Measurements from ENCODE around the gene CLRN2. TPM values are rescaled to one million over a fixed set of nuclear protein-coding genes. Genes with fewer than 3 reads are reported as not detected.

CLRN2 gene
- total and polyA plus RNA-seq, 4 donors, result 0.19 TPM; not detected in 3

DNA sequence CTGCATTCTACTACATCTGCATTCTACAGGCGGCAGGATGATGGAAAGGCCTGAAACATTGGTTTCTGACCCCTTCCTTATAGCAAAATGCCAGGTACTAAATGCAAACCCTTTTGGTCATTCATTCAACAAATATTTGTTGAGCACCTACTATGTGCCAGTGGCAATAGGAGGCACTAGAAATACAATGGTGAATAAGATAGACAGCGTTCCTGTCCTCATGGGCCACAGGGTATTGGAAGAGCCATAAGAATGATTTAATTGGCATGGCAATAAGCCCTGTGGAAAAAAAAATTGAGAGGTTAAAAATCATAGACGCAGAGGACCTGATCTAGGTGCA, 44.7 kb downstream of the CLRN2 start:
- H3K27ac ChIP-seq (ENCODE audit: low read depth in 1 of 2, low read length in 2 of 2), result peak overlapping the region; percentile 55 to 86
- no peak overlapping the region for H3K9ac ChIP-seq (ENCODE audit: low read depth in 1 of 2, low read length in 2 of 2)
- 87% methylated on average over 3 of the region's 3 CpGs for WGBS
- DNase-seq (ENCODE audit: low spot score), result no peak
- no peaks in the 10 kb centered on the region for H3K27me3 ChIP-seq (ENCODE audit: control insufficient read depth in 4 of 4, insufficient read depth in 4 of 4, low read length in 3 of 4)
- no peaks in the 10 kb centered on the region for H3K9me3 ChIP-seq (ENCODE audit: control insufficient read depth in 4 of 4, low read length in 3 of 4)
- no peaks in the 10 kb centered on the region for H3K36me3 ChIP-seq (ENCODE audit: control insufficient read depth in 4 of 4, insufficient read depth in 3 of 4, low read depth in 1 of 4, low read length in 3 of 4)
- H3K4me3 ChIP-seq (ENCODE audit: low read depth in 1 of 3, low read length in 3 of 3), result no peak overlapping the region
- peaks cover 0 to 50% (median 36%) of the 10 kb centered on the region in 4 donors for H3K4me1 ChIP-seq (ENCODE audit: control insufficient read depth in 4 of 4, insufficient read depth in 4 of 4, low read length in 3 of 4)
- TF ChIP-seq SP1 (IDR thresholded peaks at IDR 0.05) (no peak), GABPA (IDR thresholded peaks at IDR 0.05 in 1 of 2, conservative IDR thresholded peaks at IDR 0.05 in 1 of 2) (no peak), TAF1 (conservative IDR thresholded peaks at IDR 0.05) (no peak), JUND (IDR thresholded peaks at IDR 0.05) (no peak), YY1 (IDR thresholded peaks at IDR 0.05) (no peak), CTCF (IDR thresholded peaks at IDR 0.05; ENCODE audit: low read depth, low read length, missing input control) (no peak)
- TF ChIP-seq, protein P1, sequence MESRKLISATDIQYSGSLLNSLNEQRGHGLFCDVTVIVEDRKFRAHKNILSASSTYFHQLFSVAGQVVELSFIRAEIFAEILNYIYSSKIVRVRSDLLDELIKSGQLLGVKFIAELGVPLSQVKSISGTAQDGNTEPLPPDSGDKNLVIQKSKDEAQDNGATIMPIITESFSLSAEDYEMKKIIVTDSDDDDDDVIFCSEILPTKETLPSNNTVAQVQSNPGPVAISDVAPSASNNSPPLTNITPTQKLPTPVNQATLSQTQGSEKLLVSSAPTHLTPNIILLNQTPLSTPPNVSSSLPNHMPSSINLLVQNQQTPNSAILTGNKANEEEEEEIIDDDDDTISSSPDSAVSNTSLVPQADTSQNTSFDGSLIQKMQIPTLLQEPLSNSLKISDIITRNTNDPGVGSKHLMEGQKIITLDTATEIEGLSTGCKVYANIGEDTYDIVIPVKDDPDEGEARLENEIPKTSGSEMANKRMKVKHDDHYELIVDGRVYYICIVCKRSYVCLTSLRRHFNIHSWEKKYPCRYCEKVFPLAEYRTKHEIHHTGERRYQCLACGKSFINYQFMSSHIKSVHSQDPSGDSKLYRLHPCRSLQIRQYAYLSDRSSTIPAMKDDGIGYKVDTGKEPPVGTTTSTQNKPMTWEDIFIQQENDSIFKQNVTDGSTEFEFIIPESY (IDR thresholded peaks at IDR 0.05), result no peak
- TF ChIP-seq, protein P2, sequence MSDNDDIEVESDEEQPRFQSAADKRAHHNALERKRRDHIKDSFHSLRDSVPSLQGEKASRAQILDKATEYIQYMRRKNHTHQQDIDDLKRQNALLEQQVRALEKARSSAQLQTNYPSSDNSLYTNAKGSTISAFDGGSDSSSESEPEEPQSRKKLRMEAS (IDR thresholded peaks at IDR 0.05), result no peak

DNA sequence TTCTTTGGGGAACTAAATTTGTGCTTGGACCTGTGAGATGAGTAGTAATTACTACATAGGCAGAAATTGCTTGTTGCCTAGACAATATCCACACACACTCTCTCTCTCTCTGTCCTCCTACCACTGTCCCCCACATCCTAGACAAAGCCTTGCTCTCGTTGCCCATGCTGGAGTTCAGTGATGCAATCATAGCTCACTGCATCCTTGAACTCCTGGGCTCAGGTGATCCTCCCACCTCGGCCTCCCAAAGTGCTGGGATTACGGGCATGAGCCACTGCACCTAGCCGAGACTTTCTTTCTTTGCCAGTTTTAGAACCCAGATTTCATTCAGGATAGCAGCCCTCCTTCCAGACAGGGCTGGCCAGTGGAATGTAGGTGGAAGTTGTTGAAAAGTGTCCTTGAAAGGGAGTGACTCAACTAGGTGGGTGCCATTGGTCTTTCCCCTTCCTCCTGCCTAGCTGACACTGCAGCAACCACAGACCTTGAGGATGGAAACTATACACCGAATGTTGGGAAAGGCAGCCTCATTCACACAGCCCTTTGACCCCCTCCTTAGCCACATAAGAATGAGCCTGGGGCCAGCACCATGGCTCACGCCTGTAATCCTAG, 45.2 kb downstream of the CLRN2 start:
- H3K27me3 ChIP-seq (ENCODE audit: control insufficient read depth in 4 of 4, insufficient read depth in 4 of 4, low read length in 3 of 4), result no peaks in the 10 kb centered on the region
- DNase-seq (ENCODE audit: low spot score), result no peak
- H3K4me1 ChIP-seq (ENCODE audit: control insufficient read depth in 4 of 4, insufficient read depth in 4 of 4, low read length in 3 of 4), result peaks cover 0 to 50% (median 36%) of the 10 kb centered on the region in 4 donors
- no peak overlapping the region for H3K9ac ChIP-seq (ENCODE audit: low read depth in 1 of 2, low read length in 2 of 2)
- TF ChIP-seq NR2F2 (IDR thresholded peaks at IDR 0.05), result no peak
- no peak for TF ChIP-seq HNF4A (conservative IDR thresholded peaks at IDR 0.05)
- TF ChIP-seq GABPA (IDR thresholded peaks at IDR 0.05 in 1 of 2, conservative IDR thresholded peaks at IDR 0.05 in 1 of 2), result no peak
- no peak for TF ChIP-seq TAF1 (conservative IDR thresholded peaks at IDR 0.05)
- no peak for TF ChIP-seq EGR1 (IDR thresholded peaks at IDR 0.05; ENCODE audit: low read depth in 2 of 2)
- TF ChIP-seq, protein P3, sequence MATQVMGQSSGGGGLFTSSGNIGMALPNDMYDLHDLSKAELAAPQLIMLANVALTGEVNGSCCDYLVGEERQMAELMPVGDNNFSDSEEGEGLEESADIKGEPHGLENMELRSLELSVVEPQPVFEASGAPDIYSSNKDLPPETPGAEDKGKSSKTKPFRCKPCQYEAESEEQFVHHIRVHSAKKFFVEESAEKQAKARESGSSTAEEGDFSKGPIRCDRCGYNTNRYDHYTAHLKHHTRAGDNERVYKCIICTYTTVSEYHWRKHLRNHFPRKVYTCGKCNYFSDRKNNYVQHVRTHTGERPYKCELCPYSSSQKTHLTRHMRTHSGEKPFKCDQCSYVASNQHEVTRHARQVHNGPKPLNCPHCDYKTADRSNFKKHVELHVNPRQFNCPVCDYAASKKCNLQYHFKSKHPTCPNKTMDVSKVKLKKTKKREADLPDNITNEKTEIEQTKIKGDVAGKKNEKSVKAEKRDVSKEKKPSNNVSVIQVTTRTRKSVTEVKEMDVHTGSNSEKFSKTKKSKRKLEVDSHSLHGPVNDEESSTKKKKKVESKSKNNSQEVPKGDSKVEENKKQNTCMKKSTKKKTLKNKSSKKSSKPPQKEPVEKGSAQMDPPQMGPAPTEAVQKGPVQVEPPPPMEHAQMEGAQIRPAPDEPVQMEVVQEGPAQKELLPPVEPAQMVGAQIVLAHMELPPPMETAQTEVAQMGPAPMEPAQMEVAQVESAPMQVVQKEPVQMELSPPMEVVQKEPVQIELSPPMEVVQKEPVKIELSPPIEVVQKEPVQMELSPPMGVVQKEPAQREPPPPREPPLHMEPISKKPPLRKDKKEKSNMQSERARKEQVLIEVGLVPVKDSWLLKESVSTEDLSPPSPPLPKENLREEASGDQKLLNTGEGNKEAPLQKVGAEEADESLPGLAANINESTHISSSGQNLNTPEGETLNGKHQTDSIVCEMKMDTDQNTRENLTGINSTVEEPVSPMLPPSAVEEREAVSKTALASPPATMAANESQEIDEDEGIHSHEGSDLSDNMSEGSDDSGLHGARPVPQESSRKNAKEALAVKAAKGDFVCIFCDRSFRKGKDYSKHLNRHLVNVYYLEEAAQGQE (IDR thresholded peaks at IDR 0.05), result no peak
- no peak for TF ChIP-seq CTCF (IDR thresholded peaks at IDR 0.05; ENCODE audit: low read depth, low read length, missing input control)
- no peak for TF ChIP-seq FOXA2 (IDR thresholded peaks at IDR 0.05)
- no peak for TF ChIP-seq SP1 (IDR thresholded peaks at IDR 0.05)
- no peak for TF ChIP-seq RXRA (IDR thresholded peaks at IDR 0.05)
- TF ChIP-seq RAD21 (IDR thresholded peaks at IDR 0.05), result no peak
- TF ChIP-seq, protein P4, sequence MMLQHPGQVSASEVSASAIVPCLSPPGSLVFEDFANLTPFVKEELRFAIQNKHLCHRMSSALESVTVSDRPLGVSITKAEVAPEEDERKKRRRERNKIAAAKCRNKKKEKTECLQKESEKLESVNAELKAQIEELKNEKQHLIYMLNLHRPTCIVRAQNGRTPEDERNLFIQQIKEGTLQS (IDR thresholded peaks at IDR 0.05), result no peak
- no peak for TF ChIP-seq FOXA1 (IDR thresholded peaks at IDR 0.05)
- TF ChIP-seq, protein P2 (IDR thresholded peaks at IDR 0.05), result no peak
- TF ChIP-seq JUND (IDR thresholded peaks at IDR 0.05), result no peak
- TF ChIP-seq, protein P1 (IDR thresholded peaks at IDR 0.05), result no peak
- TF ChIP-seq YY1 (IDR thresholded peaks at IDR 0.05), result no peak
- H3K9me3 ChIP-seq (ENCODE audit: control insufficient read depth in 4 of 4, low read length in 3 of 4), result no peaks in the 10 kb centered on the region
- H3K27ac ChIP-seq (ENCODE audit: low read depth in 1 of 2, low read length in 2 of 2), result peak overlapping the region in 1 of 2 donors; percentile 55
- H3K36me3 ChIP-seq (ENCODE audit: control insufficient read depth in 4 of 4, insufficient read depth in 3 of 4, low read depth in 1 of 4, low read length in 3 of 4), result no peaks in the 10 kb centered on the region
- H3K4me3 ChIP-seq (ENCODE audit: low read depth in 1 of 3, low read length in 3 of 3), result no peak overlapping the region
- 69% methylated on average over 6 of the region's 6 CpGs for WGBS

Measured in liver (tissue), 9 donors.